Transverse colon (tissue), 4 donors: ENCODE results near the gene EPHA1.

Experiments used
- CTCF ChIP-seq, 5 experiments: fragments of 200-600 bp in 3 of 5; fragments of 450-650 bp in 2 of 5; sonication (generic) in 3 of 5; IDR thresholded peaks; 1 replicate in 2 of 5; 2 replicates in 3 of 5; pipeline ENCODE4 v1.5.1; 2016 to 2017; ENCODE audit warnings: antibody characterized with exemption in 5 of 5, inconsistent platforms in 3 of 5, mild to moderate bottlenecking in 2 of 5, moderate library complexity in 1 of 5
- EP300 ChIP-seq: sonication (generic); formaldehyde crosslinking; IDR thresholded peaks from one replicate; pipeline ENCODE4 v1.6.1; 2017; ENCODE audit warnings: antibody characterized with exemption, low read depth
- POLR2A ChIP-seq: fragments of 450-650 bp; IDR thresholded peaks from one replicate; pipeline ENCODE4 v1.6.1; 2016; ENCODE audit warnings: antibody characterized with exemption, mild to moderate bottlenecking, moderate library complexity
- POLR2AphosphoS5 ChIP-seq, 3 donors: sonication (generic); formaldehyde crosslinking; IDR thresholded peaks; one replicate each; pipeline ENCODE4 v1.6.1; 2016; ENCODE audit warnings: antibody characterized with exemption in 3 of 3

DNA sequence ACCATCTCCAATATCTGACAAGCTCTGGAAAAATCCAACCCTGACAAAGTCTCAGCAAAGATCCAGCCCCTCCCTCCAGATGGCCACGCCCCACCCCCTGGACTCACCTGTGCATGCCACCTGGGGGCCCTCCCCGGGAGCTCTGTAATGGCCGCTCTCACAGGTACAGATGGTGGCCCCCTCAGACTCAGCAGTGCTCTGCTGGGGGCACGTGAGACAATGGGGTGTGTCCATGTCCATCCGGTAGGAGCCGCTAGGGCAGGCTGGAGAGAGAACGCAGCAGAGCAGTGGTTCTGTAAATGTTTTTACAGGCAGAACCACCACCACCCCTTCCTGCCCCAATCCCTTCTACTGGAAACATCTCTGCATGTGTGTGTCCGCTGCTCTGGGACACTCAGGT, 9.5 kb downstream of the EPHA1 start:
- TF ChIP-seq POLR2A (no peak), POLR2AphosphoS5 (IDR thresholded peaks at IDR 0.05) (no peak), CTCF (IDR thresholded peaks at IDR 0.05) (no peak), EP300 (no peak)
